HK-2 (cell line): Measurements from ENCODE around the gene ATP5PD.
"Not testable (repeated sequence)": the region's sequence is repeated elsewhere in the genome, so short reads cannot be mapped to it uniquely, and the experiment has no call there.

Source experiments
- DNase-seq: peaks from one replicate; pipeline ENCODE4 v3.0.0-alpha.2; 2018; ENCODE audit not compliant: unreplicated experiment

The ATP5PD gene

DNA sequence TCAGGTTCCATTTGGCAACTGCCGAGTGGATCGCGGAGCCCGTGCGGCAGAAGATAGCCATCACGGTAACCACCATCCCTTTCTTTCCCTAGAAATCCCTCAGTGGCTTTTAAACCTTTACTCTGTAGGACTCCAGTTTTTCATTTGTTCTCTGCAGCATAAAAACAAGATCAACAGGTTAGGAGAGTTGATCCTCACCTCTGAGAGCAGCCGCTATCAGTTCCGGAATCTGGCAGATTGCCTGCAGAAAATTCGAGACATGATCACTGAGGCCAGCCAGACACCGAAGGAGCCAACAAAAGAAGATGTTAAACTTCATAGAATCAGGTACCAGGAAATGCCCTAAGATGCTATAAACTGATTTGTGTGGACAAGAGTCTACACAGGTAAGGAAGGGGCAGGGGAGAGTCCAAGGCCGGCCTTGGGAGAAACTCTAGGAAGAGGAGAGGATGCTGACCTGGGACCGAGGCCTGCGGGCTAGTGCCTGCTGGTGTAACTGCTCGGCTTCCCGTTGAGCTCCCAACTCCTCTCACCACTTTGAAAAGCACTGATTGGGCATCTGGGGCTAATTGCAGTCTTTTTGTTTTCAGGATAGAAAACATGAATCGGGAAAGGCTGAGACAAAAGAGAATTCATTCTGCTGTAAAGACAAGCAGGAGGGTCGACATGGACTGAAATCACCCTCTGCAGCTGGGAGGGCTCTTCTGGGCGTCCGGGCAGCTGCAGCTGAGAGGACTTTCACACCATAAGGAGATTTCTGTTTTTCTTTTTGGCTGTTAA, 26.2 kb downstream of the ATP5PD start:
- no peak for DNase-seq

GRCh38 chr17:75019710-75020109, 27.1 kb downstream of the ATP5PD start:
- DNase-seq: no peak

- DNase-seq: no peak
These were observed 27.6 kb downstream of the ATP5PD start for GRCh38 chr17:75019146-75019545.

- no peak for DNase-seq
These were observed 33.6 kb downstream of the ATP5PD start for GRCh38 chr17:75013092-75013559.

DNA sequence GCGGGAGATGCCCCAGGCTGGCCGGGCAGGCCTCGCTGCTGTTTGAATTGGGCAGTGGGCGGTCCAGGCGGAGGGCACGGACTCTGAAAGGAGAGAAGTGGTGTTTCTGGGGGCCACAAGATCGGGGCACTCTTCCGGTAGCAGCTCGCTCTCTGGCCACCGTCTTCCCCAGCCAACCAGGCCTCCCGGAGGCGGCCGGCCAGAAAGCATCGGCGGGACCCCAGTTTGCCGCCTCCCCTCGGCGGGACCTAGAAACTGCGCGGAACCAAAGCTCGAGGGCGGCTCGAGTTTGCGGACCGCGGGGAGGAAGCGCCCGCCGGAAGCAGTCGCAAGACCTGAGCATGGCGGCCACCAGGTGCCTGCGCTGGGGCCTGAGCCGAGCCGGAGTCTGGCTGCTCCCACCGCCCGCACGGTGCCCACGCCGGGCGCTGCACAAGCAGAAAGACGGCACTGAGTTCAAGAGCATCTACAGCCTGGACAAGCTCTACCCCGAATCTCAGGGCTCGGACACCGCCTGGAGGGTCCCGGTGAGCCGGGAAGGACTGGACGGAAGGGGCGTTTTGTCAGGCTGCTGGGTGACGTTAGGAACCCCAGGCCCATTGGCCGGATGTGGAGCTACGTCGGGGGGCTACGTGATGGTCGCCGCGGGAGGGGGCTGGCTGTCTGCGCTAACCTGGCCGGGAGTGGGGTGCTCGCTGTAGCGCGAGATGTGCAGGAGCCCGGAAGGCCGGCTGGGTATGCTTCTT, 34.2 kb downstream of the ATP5PD start, which contains the start of gene MRPL58:
TSS of gene MRPL58 (plus strand) at position 325 of the 746 bp plus-strand sequence. CDS start at position 342, 17 bp downstream.
- peak; percentile 87 for DNase-seq

- DNase-seq: no peak
These were observed 34.7 kb downstream of the ATP5PD start for GRCh38 chr17:75012096-75012345.

DNA sequence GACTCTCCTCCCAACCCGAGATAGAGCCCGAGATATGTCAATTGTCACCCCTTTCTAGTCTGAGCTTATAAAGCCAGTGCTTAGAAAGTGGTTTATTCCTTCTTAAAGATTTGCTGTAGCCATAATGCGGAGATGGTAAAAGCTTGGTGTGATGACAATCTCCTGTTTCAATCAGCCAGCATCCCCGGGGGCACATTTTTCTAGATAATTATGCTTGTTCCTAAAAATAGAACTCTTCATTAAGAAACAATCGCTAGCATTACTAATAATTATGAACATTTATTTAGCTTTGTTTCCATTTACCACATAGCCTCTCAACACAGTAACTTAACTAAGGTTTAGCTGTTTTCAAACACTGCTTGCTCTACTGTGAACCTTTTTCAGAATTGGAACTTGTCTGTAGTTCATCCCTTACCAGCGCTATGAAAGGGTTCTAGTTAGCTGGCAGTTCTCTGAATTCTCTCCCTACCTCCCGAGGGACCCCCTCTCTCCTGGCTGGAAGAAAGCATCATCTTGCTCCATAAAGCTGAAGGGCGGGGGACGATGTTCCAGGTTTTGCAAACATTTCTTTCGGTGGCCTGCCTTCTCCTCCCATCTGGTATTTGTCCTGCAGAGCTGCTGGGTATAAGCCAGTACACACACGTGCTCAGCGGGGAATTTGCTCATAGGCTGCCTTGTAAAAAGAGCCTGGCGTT, 35.2 kb downstream of the ATP5PD start:
- no peak for DNase-seq

- no peak for DNase-seq
These were observed 35.9 kb downstream of the ATP5PD start for GRCh38 chr17:75010683-75011400.

DNA sequence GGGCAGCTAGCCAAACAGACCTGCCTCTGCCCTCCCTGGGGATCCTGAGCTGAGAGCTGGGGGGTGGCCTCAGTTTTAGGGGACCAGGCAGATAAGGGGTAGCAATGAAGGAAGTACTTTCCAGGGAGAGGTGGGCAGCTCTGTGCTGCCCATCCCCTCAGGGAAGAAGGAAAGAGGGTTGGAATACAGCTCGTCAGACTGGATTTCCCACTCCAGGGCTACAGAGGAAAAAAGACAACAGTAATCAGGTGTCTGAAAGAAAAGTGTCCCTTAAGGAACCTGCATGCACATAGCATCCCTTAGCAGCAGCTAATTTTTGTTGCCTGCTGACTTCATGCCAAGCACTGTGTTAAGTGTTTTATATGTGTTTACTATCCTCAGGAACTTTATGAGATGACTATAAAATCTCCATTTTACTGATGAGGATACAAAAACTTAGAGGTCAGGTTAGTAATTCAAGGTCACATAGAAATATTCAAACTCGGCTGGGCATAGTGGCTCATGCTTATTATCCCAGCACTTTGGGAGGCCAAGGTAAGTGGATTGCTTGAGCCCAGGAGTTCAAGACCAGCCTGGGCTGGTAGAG, 37.5 kb downstream of the ATP5PD start:
- DNase-seq: no peak

DNA sequence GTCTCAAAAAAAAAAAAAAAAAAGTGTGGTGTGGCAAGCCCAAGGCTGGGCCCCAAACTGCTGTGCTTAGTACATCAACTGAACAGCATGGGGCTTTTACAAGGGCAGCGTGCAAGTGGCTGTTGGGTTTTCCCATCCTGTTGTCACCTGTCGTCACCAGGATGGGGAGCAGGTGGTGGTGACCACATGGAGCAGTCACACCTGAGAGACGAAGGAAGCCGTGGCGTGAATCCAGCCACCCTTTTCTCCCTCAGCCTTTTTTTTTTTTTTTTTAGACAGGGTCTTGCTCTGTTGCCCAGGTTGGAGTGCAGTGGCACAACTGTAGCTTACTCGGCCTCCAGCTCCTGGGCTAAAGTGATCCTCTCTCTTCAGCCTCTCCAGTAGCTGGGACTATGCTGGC, 38.4 kb downstream of the ATP5PD start:
- no peak for DNase-seq

DNA sequence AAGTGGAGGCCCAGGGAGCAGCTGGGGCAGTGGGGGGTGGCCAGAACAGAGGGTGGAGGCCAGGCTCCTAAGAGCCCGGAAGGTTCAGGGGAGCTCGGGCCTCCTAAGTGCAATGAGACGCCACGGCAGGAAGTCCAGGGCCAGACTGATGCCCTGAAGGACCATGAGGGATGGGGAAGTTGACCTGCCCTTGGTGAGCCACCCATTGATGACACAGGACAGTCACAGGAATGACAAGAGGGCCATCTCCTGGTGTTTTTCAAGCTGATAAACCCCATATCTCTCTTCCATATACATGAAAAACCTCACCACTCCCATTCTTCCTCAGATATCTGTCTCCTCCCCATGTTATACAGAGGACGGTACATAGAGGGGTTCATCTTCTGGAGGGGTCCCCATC, 40.1 kb downstream of the ATP5PD start:
- no peak for DNase-seq

DNA sequence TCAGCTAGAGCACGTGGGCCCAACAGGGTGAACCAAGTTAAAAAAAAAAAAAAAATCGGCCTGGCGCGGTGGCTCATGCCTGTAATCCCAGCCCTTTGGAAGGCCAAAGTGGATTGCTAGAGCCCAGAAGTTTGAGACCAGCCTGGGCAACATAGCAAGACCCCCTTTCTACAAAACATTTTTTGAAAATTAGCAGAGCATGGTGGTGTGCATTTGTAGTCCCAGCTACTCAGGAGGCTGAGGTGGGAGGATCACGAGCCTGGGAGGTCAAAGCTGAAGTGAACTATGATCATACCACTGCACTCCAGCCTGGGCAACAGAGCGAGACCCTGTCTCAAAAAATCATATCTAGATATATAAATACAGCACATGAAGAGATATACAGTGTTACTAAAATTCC, 40.7 kb downstream of the ATP5PD start:
- not testable (repeated sequence) for DNase-seq

- no peak for DNase-seq
These were observed 41.5 kb downstream of the ATP5PD start for GRCh38 chr17:75005291-75005690.

- no peak for DNase-seq
These were observed 42.4 kb downstream of the ATP5PD start for GRCh38 chr17:75004371-75004770.

- no peak for DNase-seq
These were observed 42.8 kb downstream of the ATP5PD start for GRCh38 chr17:75003957-75004355.

GRCh38 chr17:75003070-75003956, 43.5 kb downstream of the ATP5PD start:
- DNase-seq: no peak

DNA sequence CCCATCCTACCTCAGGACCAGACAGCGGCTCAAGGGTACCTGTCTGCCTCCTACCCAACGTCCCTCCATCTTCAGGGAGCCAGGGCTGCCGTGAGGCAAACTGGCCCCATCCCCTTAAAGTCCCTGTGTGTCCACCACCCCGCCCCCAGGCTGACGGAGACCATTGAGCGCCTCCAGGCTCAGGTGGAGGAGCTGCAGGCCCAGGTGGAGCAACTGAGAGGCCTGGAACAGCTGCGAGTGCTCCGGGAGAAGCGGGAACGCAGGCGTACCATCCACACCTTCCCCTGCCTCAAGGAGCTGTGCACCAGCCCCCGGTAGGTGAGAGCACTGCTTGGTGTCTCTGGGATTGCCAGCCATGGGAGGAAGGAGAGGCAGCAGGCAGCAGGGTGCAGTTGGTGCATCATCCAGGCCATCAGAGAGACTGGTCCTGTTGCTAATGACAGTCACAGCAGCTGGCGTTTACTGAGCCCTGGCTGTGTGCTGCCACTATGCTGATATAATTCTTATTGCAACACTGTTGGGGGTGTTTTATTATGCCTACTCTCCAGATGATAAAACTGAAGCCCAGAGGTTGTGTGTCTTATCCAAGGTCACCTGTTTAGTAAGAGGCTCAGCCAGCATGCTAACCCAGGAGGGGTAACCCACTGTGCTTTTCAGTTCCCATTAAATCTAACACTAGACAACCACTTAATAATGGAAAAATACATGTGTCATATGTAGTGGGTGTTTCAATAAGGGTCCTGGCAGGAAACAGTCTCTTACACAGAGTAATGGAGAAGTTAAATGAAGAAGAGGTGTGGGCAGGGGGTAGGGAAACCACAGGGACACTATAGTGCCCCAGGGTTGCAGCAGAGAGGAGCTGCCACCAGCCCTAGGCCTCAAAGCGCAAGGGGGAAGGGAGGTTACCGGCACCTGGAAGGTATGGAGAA, 44.6 kb downstream of the ATP5PD start:
- no peak for DNase-seq

- no peak for DNase-seq
These were observed 47.2 kb downstream of the ATP5PD start for GRCh38 chr17:74999523-74999922.

DNA sequence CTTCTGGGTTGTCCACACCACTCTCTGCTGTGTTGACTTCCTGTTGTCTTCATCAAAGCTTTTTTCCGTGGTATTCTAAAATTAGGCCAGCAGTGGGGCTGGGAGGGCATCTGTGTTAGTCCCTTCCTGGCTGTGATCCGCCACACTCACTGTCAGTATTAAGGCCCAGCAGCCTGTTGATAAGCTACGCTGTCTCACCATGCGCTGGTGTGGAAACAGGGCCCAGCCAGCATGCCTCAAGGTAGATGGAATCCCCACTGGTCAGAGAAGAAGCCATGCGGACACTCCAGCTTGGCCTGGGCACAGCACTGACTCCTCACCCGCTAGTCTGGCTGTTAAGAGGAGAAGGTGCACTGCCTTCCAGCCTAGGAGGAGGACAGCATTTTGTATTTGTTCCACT, 48.0 kb downstream of the ATP5PD start:
- DNase-seq: no peak

- no peak for DNase-seq
These were observed 50.9 kb downstream of the ATP5PD start for GRCh38 chr17:74995847-74996246.
